SK-N-SH (cell line): Measurements from ENCODE around the gene NECAB2. TPM values are rescaled to one million over a fixed set of nuclear protein-coding genes. Genes with fewer than 3 reads are reported as not detected.

ENCODE experiments used
- CTCF ChIA-PET: fragments of 300-600, 350-600 bp; formaldehyde crosslinking; extraction: SDS; loops from one replicate; lab custom pipeline; 2021; lab: Yijun Ruan, JAX
- POLR2A ChIA-PET: fragments of 350-600 bp; sonication (Branson Sonifier 250); formaldehyde crosslinking; extraction: SDS; loops from one replicate; lab custom pipeline; 2020; ENCODE audit warnings: antibody characterized with exemption, inconsistent platforms; lab: Yijun Ruan, JAX
- DNase-seq: peaks from one replicate; pipeline ENCODE4 v3.0.0; 2012
- H2AFZ ChIP-seq: fragments of 200-600 bp; sonication (generic); 2 replicates; pipeline ENCODE4 v1.8.1; 2016; ENCODE audit warnings: antibody characterized with exemption, mild to moderate bottlenecking, low read depth
- H3F3A ChIP-seq: fragments of 200-600 bp; sonication (generic); replicated peaks from 2 replicates; pipeline ENCODE3; 2016; ENCODE audit warnings: antibody characterized with exemption, mild to moderate bottlenecking; ENCODE audit not compliant: insufficient read depth
- H3K27ac ChIP-seq, 2 experiments: fragments of 200-500 bp in 1 of 2; fragments of 200-600 bp in 1 of 2; sonication (Bioruptor generic) in 1 of 2; sonication (generic), shearing (Covaris generic) in 1 of 2; 2 replicates each; pipeline versions ENCODE4 v1.5.1 to v1.6.1; 2014 to 2016; ENCODE audit warnings: low read depth in 2 of 2, inconsistent platforms in 1 of 2, low read length in 1 of 2, mild to moderate bottlenecking in 1 of 2, mixed read lengths in 1 of 2
- H3K27me3 ChIP-seq: fragments of 200-600 bp; sonication (generic), shearing (Covaris generic); 2 replicates; pipeline ENCODE4 v1.6.1; 2016; ENCODE audit warnings: mixed run types; ENCODE audit not compliant: insufficient read depth
- H3K36me3 ChIP-seq, 2 experiments: fragments of 200-500 bp in 1 of 2; fragments of 200-600 bp in 1 of 2; sonication (Bioruptor generic) in 1 of 2; sonication (generic) in 1 of 2; replicated peaks in 1 of 2; 2 replicates each; pipeline versions ENCODE3 to v1.5.1; 2014 to 2016; ENCODE audit warnings: low read length in 1 of 2, mild to moderate bottlenecking in 1 of 2; ENCODE audit not compliant: insufficient read depth in 2 of 2, control insufficient read depth in 1 of 2
- H3K4me1 ChIP-seq, 2 experiments: fragments of 200-500 bp in 1 of 2; fragments of 200-600 bp in 1 of 2; sonication (Bioruptor generic) in 1 of 2; sonication (generic), shearing (Covaris generic) in 1 of 2; 2 replicates each; pipeline versions ENCODE4 v1.5.1 to v1.6.1; 2014 to 2016; ENCODE audit warnings: low read depth in 1 of 2, low read length in 1 of 2, mixed run types in 1 of 2; ENCODE audit not compliant: insufficient read depth in 2 of 2, control insufficient read depth in 1 of 2
- H3K4me2 ChIP-seq: fragments of 200-600 bp; sonication (generic), shearing (Covaris generic); 2 replicates; pipeline ENCODE4 v1.6.1; 2017; ENCODE audit warnings: mixed run types
- H3K4me3 ChIP-seq, 2 experiments: fragments of 200-500 bp in 1 of 2; fragments of 200-600 bp in 1 of 2; sonication (Bioruptor generic) in 1 of 2; sonication (generic), shearing (Covaris generic) in 1 of 2; 2 replicates each; pipeline versions ENCODE4 v1.5.1 to v1.8.1; 2014 to 2016; ENCODE audit warnings: low read depth in 2 of 2, inconsistent platforms in 1 of 2, low read length in 1 of 2, mild to moderate bottlenecking in 1 of 2, mixed read lengths in 1 of 2, moderate library complexity in 1 of 2
- H3K79me2 ChIP-seq: fragments of 200-600 bp; sonication (generic); 2 replicates; pipeline ENCODE4 v1.8.1; 2017; ENCODE audit warnings: mild to moderate bottlenecking; ENCODE audit not compliant: insufficient read depth
- H3K9ac ChIP-seq: fragments of 200-600 bp; sonication (generic); 2 replicates; pipeline ENCODE4 v1.6.1; 2017; ENCODE audit warnings: mixed run types
- H3K9me2 ChIP-seq: fragments of 200-600 bp; sonication (generic); 2 replicates; pipeline ENCODE4 v1.6.1; 2017; ENCODE audit warnings: mixed run types
- H3K9me3 ChIP-seq: fragments of 200-600 bp; sonication (generic); 2 replicates; pipeline ENCODE4 v1.6.1; 2017; ENCODE audit warnings: mixed run types, mild to moderate bottlenecking, moderate library complexity
- H4K20me1 ChIP-seq: fragments of 200-600 bp; sonication (generic); 2 replicates; pipeline ENCODE4 v1.6.1; 2017; ENCODE audit warnings: mild to moderate bottlenecking, mixed run types; ENCODE audit not compliant: insufficient read depth
- CTCF ChIP-seq: fragments of 200-600 bp; sonication (generic); IDR thresholded peaks from 2 replicates; pipeline ENCODE4 v1.6.1; 2017; ENCODE audit warnings: antibody characterized with exemption, mild to moderate bottlenecking, moderate library complexity
- ELF1 ChIP-seq: IDR thresholded peaks from 2 replicates; pipeline ENCODE4 v1.4.0; 2012
- FOXJ3 ChIP-seq: sonication (generic); formaldehyde crosslinking; IDR thresholded peaks from 2 replicates; pipeline ENCODE4 v1.5.1; 2020; ENCODE audit warnings: mild to moderate bottlenecking, missing genetic modification reagents
- FOXM1 ChIP-seq: IDR thresholded peaks from 2 replicates; pipeline ENCODE4 v1.4.0; 2012; ENCODE audit warnings: low read depth, mild to moderate bottlenecking
- MEF2A ChIP-seq: IDR thresholded peaks from 2 replicates; pipeline ENCODE4 v1.4.0; 2012; ENCODE audit warnings: low read depth, borderline replicate concordance
- MXI1 ChIP-seq: IDR thresholded peaks from 2 replicates; pipeline ENCODE4 v1.6.1; 2012; ENCODE audit warnings: mild to moderate bottlenecking, low read depth, low read length, improper control_type of control experiment
- POLR2AphosphoS5 ChIP-seq: IDR thresholded peaks from 2 replicates; pipeline ENCODE4 v1.6.1; 2012; ENCODE audit warnings: low read depth, low read length
- RCOR1 ChIP-seq: fragments of 150-350 bp; IDR thresholded peaks from 2 replicates; pipeline ENCODE4 v1.6.1; 2017; ENCODE audit warnings: antibody characterized with exemption, low read length
- REST ChIP-seq: IDR thresholded peaks from 2 replicates; pipeline ENCODE4 v1.6.1; 2012; ENCODE audit warnings: mild to moderate bottlenecking, low read depth, low read length, moderate library complexity
- whole genome bisulfite sequencing: methylation state at CpG from one replicate; pipeline ENCODE4 v1.1.6; 2017; ENCODE audit warnings: low lambda C conversion rate; 5-methylcytosine and 5-hydroxymethylcytosine counted together
- polyA plus RNA-seq, 3 experiments: library from polyadenylated mRNA; depleted of rRNA; stranded (reverse); fragments of >200 nt; gene quantifications; 2 replicates each; pipeline ENCODE4 v1.2.3, GENCODE V29; 2012

The NECAB2 gene
- polyA plus RNA-seq, 1 of the 3 experiments (the other 2 are of a cell fraction) = 0.58 TPM

- H3K9me3 ChIP-seq = no peaks in the 10 kb centered on the region
- no peaks in the 10 kb centered on the region for H3F3A ChIP-seq
- H3K9me2 ChIP-seq = no peaks in the 10 kb centered on the region
- no peaks in the 10 kb centered on the region for H3K4me1 ChIP-seq
- H3K36me3 ChIP-seq = peaks cover 8 to 36% of the 10 kb centered on the region in 2 experiments
- H3K4me3 ChIP-seq = no peak overlapping the region
- DNase-seq = no peak
- no peak overlapping the region for H3K27ac ChIP-seq
- no peak overlapping the region for H2AFZ ChIP-seq
- H3K79me2 ChIP-seq = no peaks in the 10 kb centered on the region
- no peaks in the 10 kb centered on the region for H3K27me3 ChIP-seq
- H3K9ac ChIP-seq = no peak overlapping the region
- no peaks in the 10 kb centered on the region for H4K20me1 ChIP-seq
- POLR2A ChIA-PET = no interaction called here
- WGBS = 92% methylated on average over 10 of the region's 13 CpGs
- TF ChIP-seq RCOR1 (no peak), MXI1 (no peak), REST (no peak), CTCF (no peak), MEF2A (no peak), FOXM1 (no peak)
- CTCF ChIA-PET = interaction anchor here (2.3 to 4.4 kb wide), 2 partner anchors 15 to 93 kb away, joined by 8 to 32 read pairs; no protein-coding TSS in a partner anchor
- no peak overlapping the region for H3K4me2 ChIP-seq
Measured at GRCh38 chr16:84049403-84050060, 81.5 kb downstream of the NECAB2 start.

DNA sequence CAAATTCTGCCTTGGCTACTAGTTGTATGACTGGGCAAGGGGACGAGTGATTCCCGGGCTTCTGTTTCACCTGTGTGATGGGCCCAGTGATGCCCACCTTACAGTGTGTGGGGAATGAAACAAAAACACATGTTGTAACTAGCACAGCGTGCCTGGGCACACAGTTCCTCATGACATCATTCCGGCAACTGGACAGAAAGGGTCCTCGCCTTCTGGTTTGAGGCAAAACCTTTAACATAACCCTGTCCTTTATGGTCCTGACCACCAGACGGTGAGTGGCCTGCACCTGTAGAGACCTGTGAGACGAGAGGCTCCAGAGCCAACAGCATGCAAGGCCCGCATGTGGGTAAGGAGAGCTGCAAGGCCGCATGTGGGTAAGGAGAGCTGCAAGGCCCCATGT lies 82.3 kb downstream of the NECAB2 start:
- Histone ChIP-seq H3K27me3 (no peaks in the 10 kb centered on the region), H3F3A (no peaks in the 10 kb centered on the region), H3K79me2 (no peaks in the 10 kb centered on the region), H3K4me1 (no peaks in the 10 kb centered on the region; a peak in 1 of 4 replicates), H3K9me2 (no peaks in the 10 kb centered on the region), H3K9me3 (no peaks in the 10 kb centered on the region), H4K20me1 (no peaks in the 10 kb centered on the region), H2AFZ (no peak overlapping the region), H3K4me2 (no peak overlapping the region), H3K36me3 (peaks cover 11 to 44% of the 10 kb centered on the region in 2 experiments), H3K9ac (no peak overlapping the region), H3K27ac (no peak overlapping the region), H3K4me3 (no peak overlapping the region)
- CTCF ChIA-PET = interaction anchor here (1.6 kb wide), 1 partner anchor 11 kb away, joined by 3 read pairs; no protein-coding TSS in a partner anchor
- TF ChIP-seq FOXJ3 (CRISPR knock-in tag) (no peak), POLR2AphosphoS5 (no peak), RCOR1 (no peak), ELF1 (no peak)
- POLR2A ChIA-PET = interaction anchor here (0.7 kb wide), 1 partner anchor 429 kb away, joined by 4 read pairs; no protein-coding TSS in a partner anchor
- 95% methylated on average over 8 of the region's 9 CpGs for WGBS
- DNase-seq = no peak
